IMR-90 (cell line): ENCODE results near the gene TSACC. TPM values are rescaled to one million over a fixed set of nuclear protein-coding genes. Genes with fewer than 3 reads are reported as not detected.

ENCODE experiments used
- ATAC-seq: fragments of 200-7000 bp; cut with Tn5 transposase; 2 replicates; pipeline ENCODE4 v1.9.1; 2020; ENCODE audit warnings: low read depth, mild to moderate bottlenecking, moderate library complexity
- BruUV-seq: library from RNA; stranded (reverse); fragments of 400-500 nt; replicated peaks from 2 replicates; lab custom pipeline; 2021; lab: Mats Ljungman, UMichigan
- CTCF ChIA-PET: fragments of 300-600 bp; formaldehyde crosslinking; extraction: SDS; loops from one replicate; lab custom pipeline; 2021; ENCODE audit warnings: antibody characterized with exemption; lab: Yijun Ruan, JAX
- POLR2A ChIA-PET: fragments of 300-600 bp; sonication (Branson Sonifier 250); formaldehyde crosslinking; loops from one replicate; lab custom pipeline; 2022; ENCODE audit warnings: antibody characterized with exemption; ENCODE audit not compliant: unreplicated experiment; lab: Charles Lee
- DNase-seq: peaks from one replicate; pipeline ENCODE4 v3.0.0; 2013
- H2AFZ ChIP-seq: replicated peaks from 2 replicates; pipeline ENCODE3; 2013; ENCODE audit warnings: low read length, mild to moderate bottlenecking; ENCODE audit not compliant: poor library complexity
- H2AK5ac ChIP-seq: 2 replicates; pipeline ENCODE4 v1.6.1; 2013; ENCODE audit warnings: low read depth, low read length, inconsistent platforms
- H2AK9ac ChIP-seq: replicated peaks from 2 replicates; pipeline ENCODE3; 2013; ENCODE audit warnings: mild to moderate bottlenecking, low read depth, low read length, moderate library complexity; ENCODE audit not compliant: poor library complexity
- H2BK120ac ChIP-seq: 2 replicates; pipeline ENCODE4 v1.6.1; 2013; ENCODE audit warnings: low read depth, low read length, inconsistent platforms
- H2BK15ac ChIP-seq: 3 replicates; pipeline ENCODE4 v1.6.1; 2013; ENCODE audit warnings: low read depth, low read length, inconsistent platforms
- H2BK20ac ChIP-seq: 2 replicates; pipeline ENCODE4 v1.6.1; 2013; ENCODE audit warnings: low read depth, mild to moderate bottlenecking, inconsistent platforms, low read length, moderate library complexity
- H2BK5ac ChIP-seq: 2 replicates; pipeline ENCODE4 v1.6.1; 2013; ENCODE audit warnings: mild to moderate bottlenecking, low read depth, low read length, inconsistent platforms; ENCODE audit not compliant: poor library complexity, severe bottlenecking
- H3K14ac ChIP-seq: replicated peaks from 2 replicates; pipeline ENCODE4 v1.6.1; 2013; ENCODE audit warnings: low read depth, low read length, inconsistent platforms
- H3K18ac ChIP-seq: 2 replicates; pipeline ENCODE4 v1.6.1; 2013; ENCODE audit warnings: low read depth, low read length, control low read depth
- H3K23ac ChIP-seq: 2 replicates; pipeline ENCODE4 v1.6.1; 2013; ENCODE audit warnings: low read depth, low read length, inconsistent platforms
- H3K27ac ChIP-seq: 2 replicates; pipeline ENCODE4 v1.5.1; 2013; ENCODE audit warnings: mild to moderate bottlenecking, control low read depth, low read length; ENCODE audit not compliant: insufficient read depth
- H3K27me3 ChIP-seq: 2 replicates; pipeline ENCODE4 v1.6.1; 2013; ENCODE audit warnings: low read length; ENCODE audit not compliant: control insufficient read depth, insufficient read depth
- H3K36me3 ChIP-seq: 2 replicates; pipeline ENCODE4 v1.6.1; 2013; ENCODE audit warnings: low read length, mixed read lengths; ENCODE audit not compliant: control insufficient read depth, insufficient read depth
- H3K4ac ChIP-seq: 2 replicates; pipeline ENCODE4 v1.6.1; 2013; ENCODE audit warnings: low read depth, low read length, inconsistent platforms
- H3K4me1 ChIP-seq: 2 replicates; pipeline ENCODE4 v1.6.1; 2013; ENCODE audit warnings: low read length, mixed read lengths; ENCODE audit not compliant: control insufficient read depth, insufficient read depth
- H3K4me2 ChIP-seq: 2 replicates; pipeline ENCODE4 v1.6.1; 2013; ENCODE audit warnings: low read depth, mild to moderate bottlenecking, control low read depth, low read length, moderate library complexity
- H3K4me3 ChIP-seq: 2 replicates; pipeline ENCODE4 v1.5.1; 2013; ENCODE audit warnings: low read depth, mild to moderate bottlenecking, control low read depth, low read length, moderate library complexity; ENCODE audit not compliant: insufficient read depth
- H3K56ac ChIP-seq: 2 replicates; pipeline ENCODE4 v1.6.1; 2013; ENCODE audit warnings: low read length, inconsistent platforms; ENCODE audit not compliant: insufficient read depth; ENCODE audit errors: extremely low read depth
- H3K79me1 ChIP-seq, 2 experiments: 2 replicates each; pipeline ENCODE4 v1.6.1; 2013; ENCODE audit warnings: low read length in 2 of 2, inconsistent platforms in 1 of 2, low read depth in 1 of 2
- H3K9ac ChIP-seq: 2 replicates; pipeline ENCODE4 v1.6.1; 2013; ENCODE audit warnings: low read depth, low read length, control low read depth
- H3K9me1 ChIP-seq: 2 replicates; pipeline ENCODE4 v1.6.1; 2013; ENCODE audit warnings: low read length, inconsistent platforms; ENCODE audit not compliant: insufficient read depth
- H3K9me3 ChIP-seq: 2 replicates; pipeline ENCODE4 v1.6.1; 2013; ENCODE audit warnings: low read length; ENCODE audit not compliant: control insufficient read depth, insufficient read depth
- H4K20me1 ChIP-seq: 2 replicates; pipeline ENCODE4 v1.6.1; 2013; ENCODE audit warnings: low read length, inconsistent platforms; ENCODE audit not compliant: insufficient read depth
- H4K5ac ChIP-seq: 2 replicates; pipeline ENCODE4 v1.6.1; 2013; ENCODE audit warnings: mild to moderate bottlenecking, low read depth, low read length, control low read depth
- H4K8ac ChIP-seq, 2 experiments: 2 replicates each; pipeline ENCODE4 v1.6.1; 2013; ENCODE audit warnings: low read depth in 2 of 2, low read length in 2 of 2, control low read depth in 1 of 2, inconsistent platforms in 1 of 2
- H4K91ac ChIP-seq: 2 replicates; pipeline ENCODE4 v1.6.1; 2013; ENCODE audit warnings: low read depth, low read length, inconsistent platforms; ENCODE audit not compliant: insufficient read depth
- CEBPB ChIP-seq: IDR thresholded peaks from 2 replicates; pipeline ENCODE4 v1.6.1; 2012; ENCODE audit warnings: low read depth, low read length, improper control_type of control experiment
- MXI1 ChIP-seq: IDR thresholded peaks from 2 replicates; pipeline ENCODE4 v1.6.1; 2012; ENCODE audit warnings: low read depth, mild to moderate bottlenecking, low read length, moderate library complexity, borderline replicate concordance
- WGBS, 2 experiments: methylation state at CpG; one replicate each; pipeline versions ENCODE4 v1.1.5 to v1.1.7; 2013; ENCODE audit warnings: missing lambda C conversion rate in 2 of 2; ENCODE audit not compliant: insufficient read length in 1 of 2; ENCODE audit errors: extremely low coverage in 2 of 2; 5-methylcytosine and 5-hydroxymethylcytosine counted together
- dilution Hi-C: fragments of 300-500 bp; cut with HindIII; formaldehyde crosslinking; loops from one replicate; pipeline ENCODE4 v1.14.3; 2018; ENCODE audit warnings: low sequenced_read_pairs; ENCODE audit not compliant: unreplicated experiment
- in situ Hi-C: fragments of 300-500 bp; cut with MboI; formaldehyde crosslinking; loops from 3 replicates; pipeline ENCODE4 v1.14.3; 2019; ENCODE audit warnings: low sequenced_read_pairs, inconsistent platforms, mixed read lengths
- intact Hi-C: fragments of 100-400 bp; cut with micrococcal nuclease; formaldehyde crosslinking; loops from 2 replicates; pipeline ENCODE4 v1.10.0; 2022
- polyA plus RNA-seq, 3 experiments: library from polyadenylated mRNA; depleted of rRNA; stranded (reverse); fragments of >200 nt; gene quantifications; 2 replicates each; pipeline ENCODE4 v1.2.3, GENCODE V29; 2012; ENCODE audit warnings: low replicate concordance in 1 of 3
- total RNA-seq: library from RNA; depleted of rRNA; stranded (reverse); fragments of >200 nt; gene quantifications from 2 replicates; pipeline ENCODE4 v1.2.3, GENCODE V29; 2012

TSACC gene
- total and polyA plus RNA-seq, 2 of the 4 experiments (the other 2 are of a cell fraction) = 0.75 TPM; not detected in 1

GRCh38 chr1:156310962-156311361 is 27.4 kb upstream of the TSACC start:
- no peak overlapping the region for H3K4ac ChIP-seq
- no peak overlapping the region for H4K8ac ChIP-seq
- intact Hi-C loops (loop anchor here (10.0 kb wide), 1 partner anchor 216 kb away; no protein-coding TSS in a partner anchor), dilution Hi-C loops (no loop called here), in situ Hi-C loops (no loop called here)
- no peak overlapping the region for H3K4me3 ChIP-seq
- peak; percentile 96 for TF ChIP-seq CEBPB
- no peak for TF ChIP-seq MXI1
- H3K27ac ChIP-seq = no peak overlapping the region
- H4K20me1 ChIP-seq = peaks cover 8% of the 10 kb centered on the region; the same call in 1 of the 2 replicates
- BruUV-seq = no TSS peak
- H3K79me1 ChIP-seq = peaks cover 9 to 24% of the 10 kb centered on the region in 2 experiments; a peak in 2 of 4 replicates
- H3K56ac ChIP-seq = no peak overlapping the region
- peaks cover 9% of the 10 kb centered on the region for H3K9me1 ChIP-seq
- no peak overlapping the region for H2BK20ac ChIP-seq
- no peak overlapping the region for H2BK5ac ChIP-seq
- H3K14ac ChIP-seq = no peak overlapping the region
- no peak overlapping the region for H3K4me2 ChIP-seq
- H3K9ac ChIP-seq = no peak overlapping the region
- H2AFZ ChIP-seq = no peak overlapping the region
- ChIA-PET POLR2A (no interaction called here), CTCF (no interaction called here)
- no peak overlapping the region for H4K5ac ChIP-seq
- no peak overlapping the region for H3K23ac ChIP-seq
- H2AK5ac ChIP-seq = no peak overlapping the region
- H3K18ac ChIP-seq = no peak overlapping the region
- WGBS, 2 experiments = 97% methylated on average over 5 of the region's 6 CpGs; no CpG with 5 or more reads in 1 of the 2 experiments
- H4K91ac ChIP-seq = no peak overlapping the region
- H3K9me3 ChIP-seq = no peaks in the 10 kb centered on the region
- peak; percentile 36 for ATAC-seq
- peak; percentile 47 for DNase-seq
- H2BK120ac ChIP-seq = no peak overlapping the region
- peaks cover 3% of the 10 kb centered on the region for H3K4me1 ChIP-seq
- H3K36me3 ChIP-seq = peaks cover 61% of the 10 kb centered on the region
- H3K27me3 ChIP-seq = no peaks in the 10 kb centered on the region
- H2BK15ac ChIP-seq = no peak overlapping the region
- H2AK9ac ChIP-seq = no peak overlapping the region
